ENCODE data around the gene CARNS1.

Gene CARNS1

GRCh38 chr11:67405196-67405567, 10.3 kb upstream of the CARNS1 start:
- no peak overlapping the region for H3K4me3 ChIP-seq (replicated peaks; ENCODE audit: insufficient read depth, low read length)
- TF ChIP-seq REST (IDR thresholded peaks at IDR 0.05; ENCODE audit: insufficient replicate concordance, low read depth) (no peak), SPI1 (IDR thresholded peaks at IDR 0.05; ENCODE audit: borderline replicate concordance, low read depth) (no peak), GABPA (IDR thresholded peaks at IDR 0.05; ENCODE audit: low read depth) (no peak), POLR2AphosphoS5 (IDR thresholded peaks at IDR 0.05; ENCODE audit: low read depth) (no peak), CTCF (IDR thresholded peaks at IDR 0.05; ENCODE audit: insufficient read depth, low read length) (no peak)
- DNase-seq (ENCODE audit: low read depth in 1 of 2, low spot score in 1 of 2): no peak
- H3K27me3 ChIP-seq (ENCODE audit: insufficient read depth, poor library complexity, severe bottlenecking): no peaks in the 10 kb centered on the region
- H3K27ac ChIP-seq (replicated peaks): peak overlapping the region; percentile 94

DNA sequence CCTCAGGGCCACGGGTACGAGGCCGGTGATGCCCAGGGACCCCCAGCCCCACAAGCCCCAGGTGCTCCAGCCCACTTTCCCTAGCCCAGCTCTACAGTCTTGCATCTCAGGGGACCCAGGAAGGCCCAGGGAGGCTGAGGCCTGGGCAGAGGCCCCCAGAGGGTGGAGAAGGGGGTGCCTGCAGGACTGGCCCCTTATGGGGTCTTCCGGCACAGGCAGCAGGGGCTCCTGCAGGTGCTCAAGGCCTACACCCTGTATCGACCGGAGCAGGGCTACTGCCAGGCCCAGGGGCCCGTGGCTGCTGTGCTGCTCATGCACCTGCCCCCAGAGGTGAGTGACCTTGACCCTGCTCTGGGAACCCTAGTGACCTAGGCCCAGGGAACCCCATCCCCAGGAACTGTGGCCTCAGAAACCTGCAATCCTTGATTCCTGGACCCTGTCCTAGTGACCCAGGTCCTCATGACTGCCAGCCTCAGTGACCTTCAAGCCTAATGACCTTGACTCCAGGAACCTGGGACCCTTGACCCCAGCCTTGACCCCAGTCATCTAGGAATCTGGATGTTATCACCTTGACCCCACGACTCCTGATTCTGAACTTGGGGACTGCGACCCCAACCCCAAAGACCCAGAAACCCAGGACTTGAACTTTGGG, 9.7 kb upstream of the CARNS1 start:
- Histone ChIP-seq H3K27me3 (ENCODE audit: insufficient read depth, poor library complexity, severe bottlenecking) (no peaks in the 10 kb centered on the region), H3K4me3 (replicated peaks; ENCODE audit: insufficient read depth, low read length) (no peak overlapping the region), H3K27ac (replicated peaks) (peak overlapping the region; percentile 94)
- no peak for DNase-seq (ENCODE audit: low read depth in 1 of 2, low spot score in 1 of 2)
- TF ChIP-seq REST (IDR thresholded peaks at IDR 0.05; ENCODE audit: insufficient replicate concordance, low read depth): no peak
- TF ChIP-seq SPI1 (IDR thresholded peaks at IDR 0.05; ENCODE audit: borderline replicate concordance, low read depth): no peak
- no peak for TF ChIP-seq GABPA (IDR thresholded peaks at IDR 0.05; ENCODE audit: low read depth)
- TF ChIP-seq CTCF (IDR thresholded peaks at IDR 0.05; ENCODE audit: insufficient read depth, low read length): no peak
- TF ChIP-seq POLR2AphosphoS5 (IDR thresholded peaks at IDR 0.05; ENCODE audit: low read depth): no peak

- TF ChIP-seq REST (IDR thresholded peaks at IDR 0.05; ENCODE audit: insufficient replicate concordance, low read depth): no peak
- no peak for TF ChIP-seq CTCF (IDR thresholded peaks at IDR 0.05; ENCODE audit: insufficient read depth, low read length)
- no peak for TF ChIP-seq SPI1 (IDR thresholded peaks at IDR 0.05; ENCODE audit: borderline replicate concordance, low read depth)
- no peak for TF ChIP-seq GABPA (IDR thresholded peaks at IDR 0.05; ENCODE audit: low read depth)
- no peak for TF ChIP-seq POLR2AphosphoS5 (IDR thresholded peaks at IDR 0.05; ENCODE audit: low read depth)
- Histone ChIP-seq H3K27ac (replicated peaks) (peak overlapping the region; percentile 94), H3K4me3 (replicated peaks; ENCODE audit: insufficient read depth, low read length) (no peak overlapping the region), H3K27me3 (ENCODE audit: insufficient read depth, poor library complexity, severe bottlenecking) (no peaks in the 10 kb centered on the region)
- DNase-seq (ENCODE audit: low read depth in 1 of 2, low spot score in 1 of 2): no peak
These were observed 9.0 kb upstream of the CARNS1 start for GRCh38 chr11:67406420-67406968.

Data from HL-60 (cell line).